ENCODE results near the gene EXTL1. TPM values are rescaled to one million over a fixed set of nuclear protein-coding genes. Genes with fewer than 3 reads are reported as not detected.

EXTL1 gene
- total RNA-seq, 1 experiment from 2014 or later, result not detected

GRCh38 chr1:25987951-25988350, 33.6 kb upstream of the EXTL1 start:
- CTCF ChIA-PET, result interaction anchor here (2.1 kb wide), 1 partner anchor 9 kb away, joined by 5 read pairs; the partner anchor contains the start of gene PAFAH2
- no peaks in the 10 kb centered on the region for H3K9me3 Mint-ChIP-seq (ENCODE audit: low read depth, unreplicated experiment)
- H3K27ac Mint-ChIP-seq (ENCODE audit: unreplicated experiment), result no peak overlapping the region
- BruUV-seq (replicated peaks), result no TSS peak
- no peak for DNase-seq
- no peak overlapping the region for H3K4me3 Mint-ChIP-seq (ENCODE audit: low read depth, unreplicated experiment)
- intact Hi-C loops (cut with micrococcal nuclease; ENCODE audit: unreplicated experiment), result no loop called here
- H3K36me3 Mint-ChIP-seq (ENCODE audit: insufficient read depth, unreplicated experiment), result peaks cover 5% of the 10 kb centered on the region
- H3K4me1 Mint-ChIP-seq (ENCODE audit: low read depth, unreplicated experiment), result no peaks in the 10 kb centered on the region
- no peak for TF ChIP-seq CTCF (IDR thresholded peaks at IDR 0.05; ENCODE audit: unreplicated experiment)
- no peaks in the 10 kb centered on the region for H3K27me3 Mint-ChIP-seq (ENCODE audit: unreplicated experiment)

- H3K4me3 Mint-ChIP-seq (ENCODE audit: low read depth, unreplicated experiment), result no peak overlapping the region
- H3K27me3 Mint-ChIP-seq (ENCODE audit: unreplicated experiment), result no peaks in the 10 kb centered on the region
- peaks cover 5% of the 10 kb centered on the region for H3K36me3 Mint-ChIP-seq (ENCODE audit: insufficient read depth, unreplicated experiment)
- intact Hi-C loops (cut with micrococcal nuclease; ENCODE audit: unreplicated experiment), result no loop called here
- no peak for DNase-seq
- TF ChIP-seq CTCF (IDR thresholded peaks at IDR 0.05; ENCODE audit: unreplicated experiment), result no peak
- H3K9me3 Mint-ChIP-seq (ENCODE audit: low read depth, unreplicated experiment), result no peaks in the 10 kb centered on the region
- BruUV-seq (replicated peaks), result no TSS peak
- H3K4me1 Mint-ChIP-seq (ENCODE audit: low read depth, unreplicated experiment), result no peaks in the 10 kb centered on the region
- CTCF ChIA-PET, result no interaction called here
- H3K27ac Mint-ChIP-seq (ENCODE audit: unreplicated experiment), result no peak overlapping the region
Observed at GRCh38 chr1:25989440-25990234, 31.9 kb upstream of the EXTL1 start.

- Mint-ChIP-seq H3K27me3 (ENCODE audit: unreplicated experiment) (no peaks in the 10 kb centered on the region), H3K9me3 (ENCODE audit: low read depth, unreplicated experiment) (no peaks in the 10 kb centered on the region), H3K4me1 (ENCODE audit: low read depth, unreplicated experiment) (no peaks in the 10 kb centered on the region), H3K36me3 (ENCODE audit: insufficient read depth, unreplicated experiment) (peaks cover 5% of the 10 kb centered on the region), H3K4me3 (ENCODE audit: low read depth, unreplicated experiment) (no peak overlapping the region), H3K27ac (ENCODE audit: unreplicated experiment) (no peak overlapping the region)
- no peak for DNase-seq
- no peak for TF ChIP-seq CTCF (IDR thresholded peaks at IDR 0.05; ENCODE audit: unreplicated experiment)
- no TSS peak for BruUV-seq (replicated peaks)
- intact Hi-C loops (cut with micrococcal nuclease; ENCODE audit: unreplicated experiment), result no loop called here
- CTCF ChIA-PET, result no interaction called here
Observed at GRCh38 chr1:25990251-25990650, 31.3 kb upstream of the EXTL1 start.

- CTCF ChIA-PET, result no interaction called here
- Mint-ChIP-seq H3K4me3 (ENCODE audit: low read depth, unreplicated experiment) (no peak overlapping the region), H3K27ac (ENCODE audit: unreplicated experiment) (no peak overlapping the region), H3K27me3 (ENCODE audit: unreplicated experiment) (no peaks in the 10 kb centered on the region), H3K4me1 (ENCODE audit: low read depth, unreplicated experiment) (no peaks in the 10 kb centered on the region), H3K9me3 (ENCODE audit: low read depth, unreplicated experiment) (no peaks in the 10 kb centered on the region), H3K36me3 (ENCODE audit: insufficient read depth, unreplicated experiment) (peaks cover 4% of the 10 kb centered on the region)
- intact Hi-C loops (cut with micrococcal nuclease; ENCODE audit: unreplicated experiment), result no loop called here
- no peak for TF ChIP-seq CTCF (IDR thresholded peaks at IDR 0.05; ENCODE audit: unreplicated experiment)
- BruUV-seq (replicated peaks), result no TSS peak
- DNase-seq, result no peak
Observed at GRCh38 chr1:25990702-25991395, 30.7 kb upstream of the EXTL1 start.
